Adrenal gland (tissue), 12 donors: ENCODE results near the gene ZBTB2. TPM values are rescaled to one million over a fixed set of nuclear protein-coding genes. Genes with fewer than 3 reads are reported as not detected.

Source experiments
- DNase-seq, 7 donors: peaks; one replicate each; pipeline ENCODE4 v3.0.0-alpha.2; 2019 to 2020
- H3K27ac ChIP-seq, 5 donors: fragments of 200-600 bp; sonication (generic) in 4 of 5; 1 replicate in 3 of 5; 2 replicates in 2 of 5; pipeline versions ENCODE4 v1.5.1 to v1.8.0; 2016 to 2020; ENCODE audit warnings: mild to moderate bottlenecking in 1 of 5
- H3K27me3 ChIP-seq: fragments of 200-600 bp; 2 replicates; pipeline ENCODE4 v1.8.0; 2021
- H3K36me3 ChIP-seq, 2 donors: fragments of 200-600 bp; replicated peaks in 1 of 2; 1 replicate in 1 of 2; 2 replicates in 1 of 2; pipeline versions ENCODE4 v1.5.1 to v1.8.0; 2018 to 2022
- H3K4me1 ChIP-seq, 2 donors: fragments of 200-600 bp; replicated peaks in 1 of 2; 1 replicate in 1 of 2; 2 replicates in 1 of 2; pipeline versions ENCODE4 v1.5.1 to v1.8.0; 2018 to 2021
- H3K4me3 ChIP-seq, 4 donors: fragments of 200-600 bp; sonication (generic) in 3 of 4; one replicate each; pipeline ENCODE4 v1.5.1; 2016 to 2018
- H3K9me3 ChIP-seq, 3 donors: fragments of 200-600 bp; sonication (generic) in 1 of 3; replicated peaks in 1 of 3; 1 replicate in 2 of 3; 2 replicates in 1 of 3; pipeline versions ENCODE4 v1.5.1 to v1.8.0; 2016 to 2021
- POLR2A ChIP-seq, 2 donors: fragments of 450-650 bp; IDR thresholded peaks; one replicate each; pipeline ENCODE4 v1.6.1; 2017; ENCODE audit warnings: antibody characterized with exemption in 2 of 2, mild to moderate bottlenecking in 2 of 2, moderate library complexity in 1 of 2
- WGBS, 4 donors: extraction: QIAGEN DNeasy Blood & Tissue Kit in 2 of 4; methylation state at CpG; one replicate each; pipeline versions ENCODE4 v1.1.5 to v1.1.7; 2013 to 2017; 5-methylcytosine and 5-hydroxymethylcytosine counted together
- intact Hi-C, 2 donors: fragments of 100-400 bp; cut with DNase I; formaldehyde crosslinking; loops; one replicate each; pipeline versions ENCODE4 v1.14.1 to v1.15.0; 2022 to 2023
- polyA plus RNA-seq, 3 donors: library from polyadenylated mRNA; stranded (reverse); fragments of 200-250 nt in 2 of 3; fragments of 350-450 nt in 1 of 3; fragmentation: Illumina TruSeq in 1 of 3; extraction: RNeasy Lipid Tissue Mini Kit (QIAGEN cat#74804) in 1 of 3; gene quantifications; one replicate each; pipeline ENCODE4 v1.2.3, GENCODE V29; 2013 to 2014
- total RNA-seq, 9 donors: library from RNA; depleted of rRNA in 4 of 9; stranded (reverse); fragments of >200 nt in 4 of 9; fragments of 120-200 nt in 1 of 9; fragmentation: NEBNext Ultra II Directional in 1 of 9; extraction: Animal tissue kit (Norgen Biotek cat#: 25700) in 1 of 9; gene quantifications; one replicate each; pipeline versions ENCODE4 v1.1.0 to v1.2.4, GENCODE V29; 2013 to 2023
- TF ChIP-seq, protein P1 (sequence below), 6 experiments: fragments of 450-650 bp in 4 of 6; fragments of 200-600 bp in 2 of 6; sonication (generic) in 1 of 6; IDR thresholded peaks; 1 replicate in 5 of 6; 2 replicates in 1 of 6; pipeline versions ENCODE4 v1.5.1 to v1.8.0; 2016 to 2021; ENCODE audit warnings: antibody characterized with exemption in 6 of 6, mild to moderate bottlenecking in 2 of 6, moderate library complexity in 1 of 6
- donor health status: healthy with polysubstance abuse.
- donor health status: Bipolar disorder and iron deficiency.
- donor health status: DM: yes; HTN: yes; CAD: no.
- donor health status: DM: no; HTN: no; CAD: no.
- donor health status: DM: no; HTN: no; CAD: no.
- donor health status: DM: yes; HTN: yes; CAD: no.

Gene ZBTB2
- total and polyA plus RNA-seq, 12 donors = 4.9 to 11.3 (median 8.6) TPM

DNA sequence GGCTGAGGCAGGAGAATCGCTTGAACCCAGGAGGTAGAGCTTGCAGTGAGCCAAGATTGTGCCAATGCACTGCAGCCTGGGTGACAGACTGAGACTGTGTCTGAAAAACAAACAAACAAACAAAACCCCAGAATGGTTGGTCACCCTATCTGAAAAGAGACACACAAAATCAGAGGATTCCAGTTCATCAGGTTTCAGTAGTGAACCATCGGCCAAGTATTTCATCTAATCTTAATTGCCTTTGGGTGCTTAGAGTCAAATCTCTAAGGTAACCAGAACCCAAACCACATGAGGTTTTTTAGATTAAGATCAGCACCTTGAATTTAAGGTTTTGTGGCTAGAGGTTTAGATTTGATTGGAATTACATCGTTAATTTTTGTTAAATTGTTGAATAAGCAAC, 8.3 kb upstream of the ZBTB2 start:
- 76 to 86% (median 80%) methylated on average over 3 of the region's 3 CpGs for WGBS, 4 donors
- intact Hi-C loops = loop anchor here in 1 of 2 donors (10.0 kb wide), 1 partner anchor 75 kb away; no protein-coding TSS in a partner anchor
- H3K4me1 ChIP-seq = peaks cover 18 to 27% of the 10 kb centered on the region in 2 donors

DNA sequence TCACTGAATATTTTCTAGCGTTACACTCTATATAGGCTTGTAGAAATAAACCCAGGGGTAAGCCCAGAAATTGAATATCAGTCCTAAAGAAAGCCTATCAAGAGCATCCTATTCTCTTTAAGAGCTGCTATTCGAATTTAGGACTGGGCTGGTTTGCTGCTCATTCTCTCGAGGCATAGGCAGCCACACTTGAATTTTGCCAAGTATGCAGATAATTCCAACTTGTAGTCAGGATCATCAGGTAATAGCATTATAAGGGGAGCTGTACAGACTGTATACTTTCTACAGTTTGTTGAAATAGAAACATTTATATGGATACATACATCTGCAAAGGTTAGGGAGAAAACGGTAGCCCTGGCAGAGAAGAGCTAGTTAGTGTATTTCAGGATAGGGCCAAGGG, 2.1 kb upstream of the ZBTB2 start:
- Histone ChIP-seq H3K36me3 (no peaks in the 10 kb centered on the region), H3K9me3 (no peaks in the 10 kb centered on the region), H3K27me3 (no peaks in the 10 kb centered on the region), H3K4me3 (peak overlapping the region in 1 of 4 donors; percentile 91), H3K27ac (peak overlapping the region in 2 of 5 donors; percentile 97 to 99), H3K4me1 (peaks cover 42 to 63% of the 10 kb centered on the region in 2 donors)
- intact Hi-C loops = no loop called here
- DNase-seq = no peak
- no peak for TF ChIP-seq POLR2A (IDR thresholded peaks at IDR 0.05)
- TF ChIP-seq, protein P1, sequence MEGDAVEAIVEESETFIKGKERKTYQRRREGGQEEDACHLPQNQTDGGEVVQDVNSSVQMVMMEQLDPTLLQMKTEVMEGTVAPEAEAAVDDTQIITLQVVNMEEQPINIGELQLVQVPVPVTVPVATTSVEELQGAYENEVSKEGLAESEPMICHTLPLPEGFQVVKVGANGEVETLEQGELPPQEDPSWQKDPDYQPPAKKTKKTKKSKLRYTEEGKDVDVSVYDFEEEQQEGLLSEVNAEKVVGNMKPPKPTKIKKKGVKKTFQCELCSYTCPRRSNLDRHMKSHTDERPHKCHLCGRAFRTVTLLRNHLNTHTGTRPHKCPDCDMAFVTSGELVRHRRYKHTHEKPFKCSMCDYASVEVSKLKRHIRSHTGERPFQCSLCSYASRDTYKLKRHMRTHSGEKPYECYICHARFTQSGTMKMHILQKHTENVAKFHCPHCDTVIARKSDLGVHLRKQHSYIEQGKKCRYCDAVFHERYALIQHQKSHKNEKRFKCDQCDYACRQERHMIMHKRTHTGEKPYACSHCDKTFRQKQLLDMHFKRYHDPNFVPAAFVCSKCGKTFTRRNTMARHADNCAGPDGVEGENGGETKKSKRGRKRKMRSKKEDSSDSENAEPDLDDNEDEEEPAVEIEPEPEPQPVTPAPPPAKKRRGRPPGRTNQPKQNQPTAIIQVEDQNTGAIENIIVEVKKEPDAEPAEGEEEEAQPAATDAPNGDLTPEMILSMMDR (IDR thresholded peaks at IDR 0.05) = no peak
- 48 to 61% (median 53%) methylated on average over 4 of the region's 4 CpGs for whole genome bisulfite sequencing, 4 donors

More for the DNA sequence above, 8.3 kb upstream of the ZBTB2 start:
- H3K27ac ChIP-seq = no peak overlapping the region
- peaks cover 0 to 15% of the 10 kb centered on the region in 2 donors for H3K36me3 ChIP-seq
- TF ChIP-seq, protein P1 (IDR thresholded peaks at IDR 0.05) = no peak
- no peak for TF ChIP-seq POLR2A (IDR thresholded peaks at IDR 0.05)
- H3K27me3 ChIP-seq = no peaks in the 10 kb centered on the region
- no peak overlapping the region for H3K4me3 ChIP-seq
- no peak for DNase-seq
- H3K9me3 ChIP-seq = no peaks in the 10 kb centered on the region

DNA sequence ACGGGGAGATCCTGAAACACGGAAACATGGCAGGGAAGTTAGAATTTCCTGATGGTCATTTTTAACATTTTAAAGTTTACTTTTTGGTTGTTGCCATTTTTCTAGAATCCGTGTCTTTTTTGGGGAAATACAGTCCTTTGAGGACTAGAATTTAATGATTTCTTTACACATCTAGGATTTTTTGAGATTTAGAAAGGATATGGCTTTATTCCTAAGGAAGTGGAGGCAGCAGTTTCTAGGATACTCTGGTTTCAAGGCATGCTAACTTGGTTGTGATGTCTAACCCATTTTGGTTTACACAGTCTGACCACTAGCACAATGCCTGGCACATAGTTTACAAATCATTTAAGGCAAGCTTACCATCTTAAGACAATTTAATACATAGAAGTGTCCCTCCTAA, 1.1 kb upstream of the ZBTB2 start:
- Histone ChIP-seq H3K4me1 (peaks cover 42 to 59% of the 10 kb centered on the region in 2 donors), H3K4me3 (peak overlapping the region in 1 of 4 donors; percentile 91), H3K27me3 (no peaks in the 10 kb centered on the region), H3K27ac (peak overlapping the region in 3 of 5 donors; percentile 97 to 100 (median 99)), H3K9me3 (no peaks in the 10 kb centered on the region), H3K36me3 (no peaks in the 10 kb centered on the region)
- TF ChIP-seq, protein P1 (IDR thresholded peaks at IDR 0.05) = no peak
- no peak for TF ChIP-seq POLR2A (IDR thresholded peaks at IDR 0.05)
- intact Hi-C loops = no loop called here
- WGBS, 4 donors = 2 to 3% (median 2%) methylated on average over 3 of the region's 3 CpGs
- no peak for DNase-seq

DNA sequence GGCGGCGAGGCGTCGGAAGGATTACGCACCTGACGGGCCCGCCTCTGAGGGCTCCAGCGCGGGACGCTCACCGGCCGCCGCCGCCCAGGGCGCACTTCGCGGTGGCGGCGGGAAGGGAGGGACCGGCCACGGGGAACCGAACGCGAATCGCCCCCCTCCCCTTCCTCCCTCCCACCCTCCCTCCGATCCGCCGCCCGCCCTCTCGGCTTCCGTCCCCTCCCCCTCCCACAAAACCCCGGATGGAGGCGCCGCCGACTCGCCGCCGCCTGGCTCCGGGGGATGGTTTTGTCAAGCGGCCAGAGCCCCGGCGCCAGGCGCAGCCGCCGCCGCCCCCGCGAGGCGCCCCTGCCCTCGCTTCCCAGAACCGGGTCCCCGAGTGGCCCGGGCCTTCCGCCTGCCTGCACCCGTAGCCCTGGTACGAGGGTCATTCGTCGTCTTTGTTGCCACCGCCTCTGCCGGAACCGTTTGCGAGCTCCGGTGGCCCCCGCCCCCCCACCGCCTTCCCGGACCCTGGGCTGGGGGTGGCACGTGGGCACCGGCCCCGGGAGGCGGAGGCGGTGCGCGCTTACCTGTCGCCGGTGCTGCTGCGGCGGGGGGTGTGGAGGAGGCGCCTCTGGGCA, 398 bp downstream of the ZBTB2 start:
- 0% methylated on average over 55 to 71 of the region's 78 CpGs; no CpG with 5 or more reads in 2 of the 4 donors for WGBS, 4 donors
- H3K36me3 ChIP-seq = no peaks in the 10 kb centered on the region
- DNase-seq = peak; percentile 76 to 86 (median 83)
- TF ChIP-seq, protein P1 (IDR thresholded peaks at IDR 0.05) = no peak
- TF ChIP-seq POLR2A (IDR thresholded peaks at IDR 0.05) = no peak
- peak overlapping the region; percentile 95 to 100 (median 98) for H3K27ac ChIP-seq
- peaks cover 36 to 50% of the 10 kb centered on the region in 2 donors for H3K4me1 ChIP-seq
- intact Hi-C loops = no loop called here
- no peaks in the 10 kb centered on the region for H3K9me3 ChIP-seq
- H3K4me3 ChIP-seq = peak overlapping the region; percentile 37 to 91 (median 78)
- no peaks in the 10 kb centered on the region for H3K27me3 ChIP-seq
